ENCODE measurements around the gene TDRD9. TPM values are rescaled to one million over a fixed set of nuclear protein-coding genes. Genes with fewer than 3 reads are reported as not detected.

Gene TDRD9
- total RNA-seq, 1 experiment from 2014 or later, result 4.1 TPM

GRCh38 chr14:104098272-104099095 lies 170.2 kb downstream of the TDRD9 start:
- H3K36me3 ChIP-seq, result no peaks in the 10 kb centered on the region
- no peak for DNase-seq (ENCODE audit: low read depth in 1 of 2, low spot score in 2 of 2)
- no peak overlapping the region for H3K27ac ChIP-seq
- no peak overlapping the region for H3K4me3 ChIP-seq
- no peaks in the 10 kb centered on the region; the same call in 1 of the 2 replicates for H3K9me3 ChIP-seq (replicated peaks)
- no peaks in the 10 kb centered on the region for H3K4me1 ChIP-seq (replicated peaks)
- H3K27me3 ChIP-seq (replicated peaks), result no peaks in the 10 kb centered on the region

GRCh38 chr14:104099096-104100041 lies 171.1 kb downstream of the TDRD9 start:
- H3K9me3 ChIP-seq (replicated peaks), result no peaks in the 10 kb centered on the region; the same call in 1 of the 2 replicates
- H3K4me3 ChIP-seq, result no peak overlapping the region
- no peaks in the 10 kb centered on the region for H3K36me3 ChIP-seq
- DNase-seq (ENCODE audit: low read depth in 1 of 2, low spot score in 2 of 2), result no peak
- no peak overlapping the region for H3K27ac ChIP-seq
- H3K4me1 ChIP-seq (replicated peaks), result no peaks in the 10 kb centered on the region
- no peaks in the 10 kb centered on the region for H3K27me3 ChIP-seq (replicated peaks)

- H3K27me3 ChIP-seq (replicated peaks), result no peaks in the 10 kb centered on the region
- no peaks in the 10 kb centered on the region for H3K36me3 ChIP-seq
These were observed 172.2 kb downstream of the TDRD9 start for GRCh38 chr14:104100171-104101085.

DNA sequence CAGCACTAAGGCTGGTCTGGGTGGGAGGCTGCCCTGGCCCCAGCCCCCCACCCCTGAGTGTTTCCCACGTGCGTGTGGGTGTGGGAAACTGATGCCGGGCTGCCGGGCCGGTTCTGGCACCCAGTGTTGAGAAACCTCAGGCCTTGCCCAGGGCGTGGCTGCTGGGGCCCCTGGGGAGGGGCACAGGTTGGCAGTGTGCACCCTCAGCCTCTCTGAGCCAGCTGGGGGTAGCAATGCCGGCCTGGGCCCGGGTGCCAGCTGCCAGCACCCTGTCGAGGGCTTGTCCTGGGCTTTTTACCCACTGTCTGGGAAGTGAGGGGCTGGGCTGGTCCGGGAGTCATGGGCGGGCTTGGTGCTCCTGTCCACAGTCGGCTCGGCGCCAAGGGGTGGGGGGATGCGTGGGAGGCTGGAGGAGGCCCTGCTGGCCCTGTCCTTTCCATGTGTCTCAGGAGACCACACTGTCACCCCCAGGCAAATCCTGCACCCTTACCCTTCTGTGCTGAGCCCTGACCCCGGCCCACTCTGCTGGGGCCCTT lies 172.9 kb downstream of the TDRD9 start:
- no peaks in the 10 kb centered on the region for H3K36me3 ChIP-seq
- no peak for DNase-seq (ENCODE audit: low read depth in 1 of 2, low spot score in 2 of 2)
- no peaks in the 10 kb centered on the region for H3K9me3 ChIP-seq (replicated peaks)
- H3K27me3 ChIP-seq (replicated peaks), result no peaks in the 10 kb centered on the region
- no peaks in the 10 kb centered on the region for H3K4me1 ChIP-seq (replicated peaks)
- H3K4me3 ChIP-seq, result no peak overlapping the region
- no peak overlapping the region for H3K27ac ChIP-seq

More at GRCh38 chr14:104100171-104101085, 172.2 kb downstream of the TDRD9 start:
- H3K9me3 ChIP-seq (replicated peaks), result no peaks in the 10 kb centered on the region
- H3K4me1 ChIP-seq (replicated peaks), result no peaks in the 10 kb centered on the region
- DNase-seq (ENCODE audit: low read depth in 1 of 2, low spot score in 2 of 2), result no peak
- no peak overlapping the region for H3K4me3 ChIP-seq
- H3K27ac ChIP-seq, result no peak overlapping the region

DNA sequence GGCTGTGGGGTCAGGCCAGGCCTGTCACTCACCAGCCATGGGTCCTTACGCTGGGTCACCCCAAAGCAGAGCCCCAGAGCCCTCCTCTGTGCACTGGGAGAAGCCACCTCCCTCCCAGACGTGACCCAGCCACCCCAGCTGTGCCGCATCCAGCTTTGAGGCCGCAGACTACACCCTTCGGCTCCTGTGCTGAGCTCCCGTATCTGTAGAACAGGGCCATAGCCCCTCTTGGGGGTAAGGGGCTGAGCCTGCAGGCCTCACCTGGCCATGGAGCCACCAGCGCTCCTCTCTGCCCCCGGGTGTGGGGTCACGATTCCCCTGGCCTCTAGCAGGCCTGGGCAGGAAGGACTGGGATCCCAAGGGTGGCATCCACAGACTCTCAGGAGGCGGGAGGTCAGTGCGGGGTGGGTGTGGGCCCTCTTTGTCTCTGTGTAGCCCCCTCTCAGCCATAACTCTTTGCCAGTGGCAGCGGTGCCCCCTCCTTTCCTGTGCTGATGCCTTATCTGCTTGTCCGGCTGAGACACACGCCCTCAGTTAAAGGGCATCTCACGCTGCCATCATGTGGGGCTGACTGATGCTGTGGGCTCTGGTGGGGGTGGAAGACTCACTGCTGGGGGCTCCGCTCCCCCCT lies 173.5 kb downstream of the TDRD9 start:
- DNase-seq (ENCODE audit: low read depth in 1 of 2, low spot score in 2 of 2), result no peak
- Histone ChIP-seq H3K9me3 (replicated peaks) (no peaks in the 10 kb centered on the region), H3K27me3 (replicated peaks) (no peaks in the 10 kb centered on the region), H3K36me3 (no peaks in the 10 kb centered on the region), H3K4me3 (no peak overlapping the region), H3K4me1 (replicated peaks) (no peaks in the 10 kb centered on the region), H3K27ac (no peak overlapping the region)

Other genes with a start within 250 kb of the TDRD9 start
- 20.1 and 28.4 TPM in 2 replicates for gene XRCC3, start 213.0 kb upstream of the TDRD9 start, total RNA-seq (2014; rRNA removed; shearing (Covaris generic))
- gene ZFYVE21, start 212.6 kb upstream of the TDRD9 start, total RNA-seq (2014; rRNA removed; shearing (Covaris generic)), result 44.8 and 46.3 TPM in 2 replicates
- 1.2 and 3.0 TPM in 2 replicates for gene PPP1R13B, start 80.9 kb upstream of the TDRD9 start, total RNA-seq (2014; rRNA removed; shearing (Covaris generic))
- not detected in 2 replicates for gene RD3L, start 14.1 kb downstream of the TDRD9 start, total RNA-seq (2014; rRNA removed; shearing (Covaris generic))
- gene ASPG, start 157.2 kb downstream of the TDRD9 start, total RNA-seq (2014; rRNA removed; shearing (Covaris generic)), result not detected in 2 replicates
- 0.05 TPM in 1 of 2 replicates, not detected in the other for gene KIF26A, start 210.1 kb downstream of the TDRD9 start, total RNA-seq (2014; rRNA removed; shearing (Covaris generic))